ENCODE measurements around the gene SERAC1.

Gene SERAC1

DNA sequence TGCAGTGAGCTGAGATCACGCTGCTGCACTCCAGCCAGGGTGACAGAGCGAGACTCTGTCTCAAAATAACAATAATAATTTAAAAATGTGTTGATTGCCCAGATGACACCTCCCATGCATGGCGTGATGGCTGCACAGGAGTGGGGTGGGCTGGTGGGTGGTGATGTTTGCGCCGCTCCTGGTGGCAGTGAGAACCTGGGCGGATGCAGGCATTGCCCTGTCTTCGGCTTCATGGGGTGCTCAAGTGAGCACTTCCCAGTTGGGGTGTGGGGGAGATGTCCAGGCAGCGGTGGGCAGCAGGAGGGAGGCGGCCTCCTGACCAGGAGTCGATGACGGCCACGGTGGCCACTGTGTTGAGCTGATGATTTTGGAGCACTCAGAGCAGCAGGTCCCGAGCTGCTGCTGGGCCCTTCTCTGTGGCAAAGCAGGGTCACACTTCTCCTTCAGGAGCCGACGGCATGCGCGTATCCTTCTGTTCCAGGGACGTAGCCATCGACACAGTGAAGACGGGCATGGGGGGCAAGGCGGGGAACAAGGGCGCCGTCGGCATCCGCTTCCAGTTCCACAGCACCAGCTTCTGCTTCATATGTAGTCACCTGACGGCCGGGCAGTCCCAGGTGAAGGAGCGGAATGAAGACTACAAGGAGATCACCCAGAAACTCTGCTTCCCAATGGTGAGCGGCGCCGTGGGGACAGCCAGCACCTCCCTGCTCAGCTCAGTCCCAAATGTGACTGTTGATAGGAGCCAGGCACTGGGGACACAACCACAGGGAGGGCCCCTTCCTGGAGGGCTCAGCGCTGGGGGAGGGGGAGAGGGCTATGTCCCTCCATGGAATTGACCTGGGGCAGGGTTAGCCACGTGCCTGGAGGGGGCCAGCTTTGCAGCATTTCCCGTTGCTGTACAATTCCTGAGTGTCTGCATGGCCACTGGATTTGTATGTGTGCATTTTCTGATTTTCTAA, 96.7 kb downstream of the SERAC1 start:
- no peak overlapping the region for H3K4me3 ChIP-seq (ENCODE audit: low read length)
- H3K9me3 ChIP-seq (ENCODE audit: insufficient read depth, low read depth, low read length) = no peaks in the 10 kb centered on the region
- peaks cover 8% of the 10 kb centered on the region; the same call in 1 of the 2 replicates for H3K36me3 ChIP-seq (ENCODE audit: insufficient read depth, low read depth, low read length)
- no peaks in the 10 kb centered on the region for H3K4me1 ChIP-seq (ENCODE audit: insufficient read depth, low read length)
- no peak overlapping the region for H3K9ac ChIP-seq (ENCODE audit: low read depth, low read length)
- no peak overlapping the region for H3K27ac ChIP-seq (ENCODE audit: low read length)
- H3K27me3 ChIP-seq (ENCODE audit: insufficient read depth, low read length) = no peaks in the 10 kb centered on the region

DNA sequence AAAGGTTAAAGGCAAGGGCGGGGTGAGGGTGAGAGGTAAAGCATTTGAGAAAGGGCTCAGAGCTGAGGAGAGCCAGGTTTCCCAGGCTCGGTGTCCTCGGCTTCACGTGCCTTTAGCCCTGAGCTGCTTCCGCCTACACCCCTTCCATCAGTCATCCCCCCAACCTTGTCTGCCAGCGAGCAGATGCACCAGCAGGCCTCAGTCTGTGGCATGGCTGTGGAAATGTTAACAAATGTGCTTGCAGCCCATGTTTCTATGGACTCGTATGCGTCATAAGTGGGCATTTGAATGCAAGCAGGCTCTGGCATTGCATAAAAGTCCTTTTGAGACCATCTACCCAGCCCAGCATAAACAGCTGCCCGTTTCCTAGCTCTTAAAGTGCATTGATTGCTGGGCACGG, 97.5 kb downstream of the SERAC1 start:
- Histone ChIP-seq H3K9me3 (ENCODE audit: insufficient read depth, low read depth, low read length) (no peaks in the 10 kb centered on the region), H3K36me3 (ENCODE audit: insufficient read depth, low read depth, low read length) (0 out of 2 replicates have a peak, but pooled peaks cover 4% of the 10 kb centered on the region), H3K27ac (ENCODE audit: low read length) (no peak overlapping the region), H3K4me3 (ENCODE audit: low read length) (no peak overlapping the region), H3K27me3 (ENCODE audit: insufficient read depth, low read length) (no peaks in the 10 kb centered on the region), H3K9ac (ENCODE audit: low read depth, low read length) (no peak overlapping the region), H3K4me1 (ENCODE audit: insufficient read depth, low read length) (no peaks in the 10 kb centered on the region)

- H3K9ac ChIP-seq (ENCODE audit: low read depth, low read length) = no peak overlapping the region
- H3K9me3 ChIP-seq (ENCODE audit: insufficient read depth, low read depth, low read length) = no peaks in the 10 kb centered on the region
- no peaks in the 10 kb centered on the region for H3K27me3 ChIP-seq (ENCODE audit: insufficient read depth, low read length)
- no peaks in the 10 kb centered on the region for H3K4me1 ChIP-seq (ENCODE audit: insufficient read depth, low read length)
- no peak overlapping the region for H3K4me3 ChIP-seq (ENCODE audit: low read length)
- no peak overlapping the region for H3K27ac ChIP-seq (ENCODE audit: low read length)
- H3K36me3 ChIP-seq (ENCODE audit: insufficient read depth, low read depth, low read length) = 0 out of 2 replicates have a peak, but pooled peaks cover 4% of the 10 kb centered on the region
Measured at GRCh38 chr6:158069800-158070195, 98.3 kb downstream of the SERAC1 start.

DNA sequence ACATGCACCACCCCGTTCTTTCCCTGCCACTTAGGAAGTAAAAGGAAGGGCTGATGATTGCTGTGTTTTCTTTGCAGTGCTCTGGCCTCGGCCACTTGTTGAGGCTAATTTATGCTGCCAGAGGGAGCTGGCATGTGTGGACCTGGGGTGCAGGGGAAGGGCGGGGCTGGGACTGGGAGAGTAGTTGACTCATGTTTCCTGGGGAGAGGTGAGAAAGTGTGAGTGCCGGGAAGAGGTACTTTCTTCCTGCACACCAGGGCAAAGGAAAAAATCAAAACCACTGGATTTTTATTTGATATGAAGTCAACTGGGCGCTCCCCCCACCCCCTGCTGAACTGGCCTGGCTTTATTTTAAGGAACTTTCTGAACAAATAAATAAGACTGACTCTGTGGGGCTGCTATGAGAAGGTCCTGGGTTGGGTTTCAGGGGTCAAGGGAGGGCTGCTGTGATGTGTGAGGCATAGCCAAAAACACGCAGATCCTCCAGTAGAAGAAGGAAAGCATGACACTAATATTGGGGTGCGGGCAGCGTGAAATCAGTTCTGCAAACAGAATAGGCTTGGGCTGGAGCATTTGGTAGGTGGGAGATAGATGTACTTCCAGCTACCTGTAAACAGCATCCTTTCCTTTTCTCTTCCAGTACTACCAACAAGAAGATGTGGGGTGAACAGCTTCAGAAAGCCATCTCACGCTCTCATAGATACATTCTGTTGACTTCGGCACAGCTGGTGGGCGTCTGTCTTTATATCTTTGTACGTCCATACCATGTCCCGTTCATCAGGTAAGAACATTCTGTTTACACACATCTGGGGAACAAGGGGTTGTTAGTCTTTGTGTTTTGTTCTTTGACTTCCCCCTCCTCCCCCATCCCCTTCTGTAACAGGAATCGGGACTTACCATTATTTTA, 98.9 kb downstream of the SERAC1 start:
- H3K4me3 ChIP-seq (ENCODE audit: low read length) = no peak overlapping the region
- no peaks in the 10 kb centered on the region for H3K27me3 ChIP-seq (ENCODE audit: insufficient read depth, low read length)
- H3K9ac ChIP-seq (ENCODE audit: low read depth, low read length) = no peak overlapping the region
- 0 out of 2 replicates have a peak, but pooled peaks cover 4% of the 10 kb centered on the region for H3K36me3 ChIP-seq (ENCODE audit: insufficient read depth, low read depth, low read length)
- no peak overlapping the region for H3K27ac ChIP-seq (ENCODE audit: low read length)
- no peaks in the 10 kb centered on the region for H3K4me1 ChIP-seq (ENCODE audit: insufficient read depth, low read length)
- no peaks in the 10 kb centered on the region for H3K9me3 ChIP-seq (ENCODE audit: insufficient read depth, low read depth, low read length)

GRCh38 chr6:158068156-158068892, 99.7 kb downstream of the SERAC1 start:
- no peaks in the 10 kb centered on the region for H3K4me1 ChIP-seq (ENCODE audit: insufficient read depth, low read length)
- H3K36me3 ChIP-seq (ENCODE audit: insufficient read depth, low read depth, low read length) = 0 out of 2 replicates have a peak, but pooled peaks cover 4% of the 10 kb centered on the region
- H3K27ac ChIP-seq (ENCODE audit: low read length) = no peak overlapping the region
- no peak overlapping the region for H3K9ac ChIP-seq (ENCODE audit: low read depth, low read length)
- H3K4me3 ChIP-seq (ENCODE audit: low read length) = no peak overlapping the region
- H3K27me3 ChIP-seq (ENCODE audit: insufficient read depth, low read length) = no peaks in the 10 kb centered on the region
- no peaks in the 10 kb centered on the region for H3K9me3 ChIP-seq (ENCODE audit: insufficient read depth, low read depth, low read length)

GRCh38 chr6:158067436-158068015, 100.5 kb downstream of the SERAC1 start:
- no peaks in the 10 kb centered on the region for H3K27me3 ChIP-seq (ENCODE audit: insufficient read depth, low read length)
- H3K9me3 ChIP-seq (ENCODE audit: insufficient read depth, low read depth, low read length) = no peaks in the 10 kb centered on the region
- H3K4me1 ChIP-seq (ENCODE audit: insufficient read depth, low read length) = no peaks in the 10 kb centered on the region
- H3K9ac ChIP-seq (ENCODE audit: low read depth, low read length) = no peak overlapping the region
- 0 out of 2 replicates have a peak, but pooled peaks cover 4% of the 10 kb centered on the region for H3K36me3 ChIP-seq (ENCODE audit: insufficient read depth, low read depth, low read length)
- no peak overlapping the region for H3K4me3 ChIP-seq (ENCODE audit: low read length)
- H3K27ac ChIP-seq (ENCODE audit: low read length) = no peak overlapping the region

- no peak overlapping the region for H3K9ac ChIP-seq (ENCODE audit: low read depth, low read length)
- H3K36me3 ChIP-seq (ENCODE audit: insufficient read depth, low read depth, low read length) = 0 out of 2 replicates have a peak, but pooled peaks cover 4% of the 10 kb centered on the region
- no peaks in the 10 kb centered on the region for H3K27me3 ChIP-seq (ENCODE audit: insufficient read depth, low read length)
- no peak overlapping the region for H3K27ac ChIP-seq (ENCODE audit: low read length)
- no peaks in the 10 kb centered on the region for H3K9me3 ChIP-seq (ENCODE audit: insufficient read depth, low read depth, low read length)
- no peak overlapping the region for H3K4me3 ChIP-seq (ENCODE audit: low read length)
- H3K4me1 ChIP-seq (ENCODE audit: insufficient read depth, low read length) = no peaks in the 10 kb centered on the region
Measured at GRCh38 chr6:158066136-158066781, 101.8 kb downstream of the SERAC1 start.

DNA sequence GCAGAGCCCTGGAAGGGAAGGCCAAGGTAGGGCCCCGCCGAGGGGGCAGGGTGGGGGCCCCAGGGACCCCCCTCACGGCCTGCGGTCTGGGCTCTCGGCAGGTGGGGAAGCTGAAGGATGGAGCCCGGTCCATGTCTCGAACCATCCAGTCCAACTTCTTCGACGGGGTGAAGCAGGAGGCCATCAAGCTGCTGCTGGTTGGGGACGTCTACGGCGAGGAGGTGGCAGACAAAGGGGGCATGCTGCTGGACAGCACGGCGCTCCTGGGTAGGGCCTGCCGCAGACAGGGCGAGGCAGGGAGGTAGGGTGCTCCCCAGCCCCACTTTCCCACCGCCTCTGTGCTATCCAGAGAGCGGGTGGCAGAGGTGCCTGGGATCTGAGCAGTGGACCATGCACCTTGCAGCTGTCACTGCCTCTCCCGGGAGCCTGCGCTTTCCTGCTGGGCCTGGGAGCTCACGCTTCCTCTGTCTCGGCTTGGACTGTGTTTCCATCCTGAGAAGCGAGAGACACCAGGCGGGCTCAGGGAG, 103.3 kb downstream of the SERAC1 start:
- Histone ChIP-seq H3K9ac (ENCODE audit: low read depth, low read length) (no peak overlapping the region), H3K4me1 (ENCODE audit: insufficient read depth, low read length) (no peaks in the 10 kb centered on the region), H3K9me3 (ENCODE audit: insufficient read depth, low read depth, low read length) (no peaks in the 10 kb centered on the region), H3K27ac (ENCODE audit: low read length) (no peak overlapping the region), H3K27me3 (ENCODE audit: insufficient read depth, low read length) (no peaks in the 10 kb centered on the region), H3K4me3 (ENCODE audit: low read length) (no peak overlapping the region), H3K36me3 (ENCODE audit: insufficient read depth, low read depth, low read length) (no peaks in the 10 kb centered on the region)

DNA sequence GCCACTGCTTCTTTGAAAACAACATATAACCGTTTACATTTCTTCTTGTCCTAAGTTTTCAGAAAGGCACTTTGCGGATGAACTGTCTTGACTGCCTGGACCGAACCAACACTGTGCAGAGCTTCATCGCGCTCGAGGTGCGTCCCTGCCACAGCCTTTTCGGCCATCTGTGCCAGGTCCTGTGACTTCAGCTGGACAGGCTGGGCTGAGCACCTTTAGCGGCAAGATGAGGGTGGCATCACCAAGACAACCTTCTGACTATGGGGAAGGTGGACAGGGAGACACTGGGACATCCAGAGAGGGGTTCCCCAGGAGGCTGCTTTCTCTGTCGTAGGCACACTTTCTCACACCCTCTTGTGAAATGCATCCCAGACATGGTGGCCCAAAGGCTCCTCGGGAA, 104.3 kb downstream of the SERAC1 start:
- Histone ChIP-seq H3K27me3 (ENCODE audit: insufficient read depth, low read length) (no peaks in the 10 kb centered on the region), H3K36me3 (ENCODE audit: insufficient read depth, low read depth, low read length) (no peaks in the 10 kb centered on the region), H3K9ac (ENCODE audit: low read depth, low read length) (no peak overlapping the region), H3K27ac (ENCODE audit: low read length) (no peak overlapping the region), H3K4me3 (ENCODE audit: low read length) (no peak overlapping the region), H3K4me1 (ENCODE audit: insufficient read depth, low read length) (no peaks in the 10 kb centered on the region), H3K9me3 (ENCODE audit: insufficient read depth, low read depth, low read length) (no peaks in the 10 kb centered on the region)

DNA sequence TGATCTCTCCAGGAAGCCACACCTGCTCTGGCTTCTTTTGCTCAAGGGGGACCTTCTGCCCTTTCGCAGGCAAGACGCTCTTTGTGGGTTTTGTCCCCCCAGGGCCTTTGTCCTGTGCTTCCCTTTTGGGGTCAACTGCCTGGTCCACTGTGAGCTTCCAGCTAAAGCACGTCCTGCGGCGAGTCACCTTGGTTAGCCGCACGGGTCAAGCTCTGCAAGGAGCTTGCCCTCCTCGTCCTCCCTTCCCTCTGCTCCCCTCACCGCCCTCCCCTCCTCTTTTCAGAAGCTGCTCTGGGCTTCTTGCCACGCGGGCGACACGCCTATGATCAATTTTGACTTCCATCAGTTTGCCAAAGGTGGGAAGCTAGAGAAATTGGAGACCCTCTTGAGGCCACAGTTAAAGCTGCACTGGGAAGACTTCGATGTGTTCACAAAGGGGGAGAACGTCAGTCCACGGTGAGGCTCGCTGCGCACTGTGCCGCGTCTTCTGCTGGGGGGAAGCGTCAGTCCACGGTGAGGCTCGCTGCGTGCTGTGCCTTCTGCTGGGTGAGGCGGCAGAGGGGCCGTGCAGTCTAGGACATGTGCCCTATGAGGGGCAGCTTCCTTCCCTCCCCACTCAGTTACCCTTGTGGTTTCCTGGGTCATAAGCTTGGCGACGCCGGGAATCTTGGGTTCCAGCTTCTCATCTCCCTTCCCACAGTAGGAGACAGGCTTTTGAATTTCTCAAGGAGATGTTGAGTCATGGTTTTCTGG, 106.2 kb downstream of the SERAC1 start:
- no peaks in the 10 kb centered on the region for H3K4me1 ChIP-seq (ENCODE audit: insufficient read depth, low read length)
- H3K36me3 ChIP-seq (ENCODE audit: insufficient read depth, low read depth, low read length) = no peaks in the 10 kb centered on the region
- H3K9ac ChIP-seq (ENCODE audit: low read depth, low read length) = no peak overlapping the region
- H3K4me3 ChIP-seq (ENCODE audit: low read length) = no peak overlapping the region
- H3K27me3 ChIP-seq (ENCODE audit: insufficient read depth, low read length) = no peaks in the 10 kb centered on the region
- H3K9me3 ChIP-seq (ENCODE audit: insufficient read depth, low read depth, low read length) = no peaks in the 10 kb centered on the region
- H3K27ac ChIP-seq (ENCODE audit: low read length) = no peak overlapping the region
